ENCODE measurements around the gene ZNF784. TPM values are rescaled to one million over a fixed set of nuclear protein-coding genes. Genes with fewer than 3 reads are reported as not detected.
A peak's percentile ranks its signal among the peaks of the same experiment; 100 is the strongest.

The ZNF784 gene
- total and polyA plus RNA-seq, 9 of the 15 experiments (the other 6 are each of a cell fraction or from before 2014, with no cell fraction given) = 0.14 to 6.1 (median 2.1) TPM

- ATAC-seq = peak; percentile 32
- 79% methylated on average over 5 of the region's 6 CpGs for WGBS (ENCODE audit: insufficient coverage, low coverage, missing lambda C conversion rate)
- Histone ChIP-seq H3K9me1 (ENCODE audit: control insufficient read depth, insufficient read depth, low read length) (no peaks in the 10 kb centered on the region), H3K4me3 (no peak overlapping the region), H3K27ac (ENCODE audit: extremely low read depth, low read depth, low read length) (peak overlapping the region; percentile 74; the same call in 2 of the 3 replicates), H2AFZ (ENCODE audit: low read depth, low read length) (no peak overlapping the region), H4K20me1 (replicated peaks; ENCODE audit: control insufficient read depth, insufficient read depth, low read length) (no peaks in the 10 kb centered on the region), H3K9me3 (replicated peaks; ENCODE audit: control insufficient read depth, insufficient read depth, low read depth, low read length) (no peaks in the 10 kb centered on the region), H3K4me1 (replicated peaks in 1 of 2; ENCODE audit: control insufficient read depth in 2 of 2, insufficient read depth in 2 of 2, low read length in 2 of 2) (peaks cover 36 to 59% of the 10 kb centered on the region in 2 experiments), H3K79me2 (ENCODE audit: control insufficient read depth, insufficient read depth, low read length) (peaks cover 78% of the 10 kb centered on the region), H3K36me3 (ENCODE audit: control insufficient read depth, insufficient read depth, low read length) (peaks cover 14% of the 10 kb centered on the region; the same call in 2 of the 3 replicates), H3K9ac (ENCODE audit: insufficient read depth in 1 of 2, low read depth in 2 of 2, low read length in 2 of 2) (no peak overlapping the region), H3K4me2 (ENCODE audit: insufficient read depth, low read length) (no peak overlapping the region), H3K27me3 (ENCODE audit: control insufficient read depth in 2 of 2, insufficient read depth in 2 of 2, low read length in 2 of 2) (no peaks in the 10 kb centered on the region)
- no TSS peak for BruUV-seq (replicated peaks)
- POLR2A ChIA-PET = interaction anchor here (0.6 kb wide), 1 partner anchor 300 kb away, joined by 3 read pairs; no protein-coding TSS in a partner anchor
- peak in 2 of 4 experiments; percentile 36 to 78 for DNase-seq (ENCODE audit: extremely low read depth in 1 of 4, low spot score in 3 of 4)
- CTCF ChIA-PET (ENCODE audit: low intra/inter-chr PET ratio) = interaction anchor here (0.7 kb wide), 1 partner anchor 122 kb away, joined by 4 read pairs; no protein-coding TSS in a partner anchor
- in situ Hi-C loops (cut with MboI) (loop anchor here (5.0 to 25.0 kb wide), 4 partner anchors 173 to 764 kb away; partner anchors contain the start of genes FCAR, TNNT1 and ZSCAN5A), intact Hi-C loops (cut with micrococcal nuclease) (loop anchor here (10.0 kb wide), 1 partner anchor 494 kb away; the partner anchor contains the start of gene TNNT1)
- FAIRE-seq = peak; percentile 71
- no peak for TF ChIP-seq SLC30A9 (CRISPR knock-in tag; IDR thresholded peaks at IDR 0.05)
- TF ChIP-seq TCF7L2 (IDR thresholded peaks at IDR 0.05; ENCODE audit: low read depth, low read length) = no peak
- TF ChIP-seq GATA2 (CRISPR knock-in tag; IDR thresholded peaks at IDR 0.05) = no peak
- no peak for TF ChIP-seq HMG20A (CRISPR knock-in tag; conservative IDR thresholded peaks at IDR 0.05)
- TF ChIP-seq, protein P1, sequence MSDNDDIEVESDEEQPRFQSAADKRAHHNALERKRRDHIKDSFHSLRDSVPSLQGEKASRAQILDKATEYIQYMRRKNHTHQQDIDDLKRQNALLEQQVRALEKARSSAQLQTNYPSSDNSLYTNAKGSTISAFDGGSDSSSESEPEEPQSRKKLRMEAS (CRISPR knock-in tag; IDR thresholded peaks at IDR 0.05) = no peak
- TF ChIP-seq FOXP1 (CRISPR knock-in tag; IDR thresholded peaks at IDR 0.05) = no peak
- no peak for TF ChIP-seq BRCA1 (IDR thresholded peaks at IDR 0.05)
- TF ChIP-seq BRCA1 (CRISPR knock-in tag; IDR thresholded peaks at IDR 0.05) = no peak
- no peak for TF ChIP-seq MTA1 (IDR thresholded peaks at IDR 0.05; ENCODE audit: borderline replicate concordance)
- TF ChIP-seq PTRF (tag; IDR thresholded peaks at IDR 0.05) = no peak
- TF ChIP-seq HCFC1 (IDR thresholded peaks at IDR 0.05; ENCODE audit: low read depth, low read length) = peak; percentile 57
- no peak for TF ChIP-seq ZNF23 (CRISPR knock-in tag; IDR thresholded peaks at IDR 0.05)
- TF ChIP-seq ERF (CRISPR knock-in tag; IDR thresholded peaks at IDR 0.05) = 0 out of 2 replicates have a peak, but pooled peaks have one; percentile 50
- TF ChIP-seq BACH1 (tag; IDR thresholded peaks at IDR 0.05) = no peak
- no peak for TF ChIP-seq SRSF1 (IDR thresholded peaks at IDR 0.05; ENCODE audit: low read depth, low read length)
- 0 out of 2 replicates have a peak, but pooled peaks have one; percentile 33 for TF ChIP-seq ZNF644 (tag; IDR thresholded peaks at IDR 0.05; ENCODE audit: low read depth)
- TF ChIP-seq ZNF143 (CRISPR knock-in tag; IDR thresholded peaks at IDR 0.05) = no peak
- no peak for TF ChIP-seq PTTG1 (tag; IDR thresholded peaks at IDR 0.05; ENCODE audit: low read depth)
- 0 out of 4 replicates have a peak, but pooled peaks of 1 of the 2 experiments have one; percentile 35 for TF ChIP-seq RCOR1 (IDR thresholded peaks at IDR 0.05; ENCODE audit: borderline replicate concordance in 1 of 2, low read depth in 2 of 2, low read length in 2 of 2)
- TF ChIP-seq CBFA2T3 (IDR thresholded peaks at IDR 0.05) = no peak
- TF ChIP-seq, protein P2, sequence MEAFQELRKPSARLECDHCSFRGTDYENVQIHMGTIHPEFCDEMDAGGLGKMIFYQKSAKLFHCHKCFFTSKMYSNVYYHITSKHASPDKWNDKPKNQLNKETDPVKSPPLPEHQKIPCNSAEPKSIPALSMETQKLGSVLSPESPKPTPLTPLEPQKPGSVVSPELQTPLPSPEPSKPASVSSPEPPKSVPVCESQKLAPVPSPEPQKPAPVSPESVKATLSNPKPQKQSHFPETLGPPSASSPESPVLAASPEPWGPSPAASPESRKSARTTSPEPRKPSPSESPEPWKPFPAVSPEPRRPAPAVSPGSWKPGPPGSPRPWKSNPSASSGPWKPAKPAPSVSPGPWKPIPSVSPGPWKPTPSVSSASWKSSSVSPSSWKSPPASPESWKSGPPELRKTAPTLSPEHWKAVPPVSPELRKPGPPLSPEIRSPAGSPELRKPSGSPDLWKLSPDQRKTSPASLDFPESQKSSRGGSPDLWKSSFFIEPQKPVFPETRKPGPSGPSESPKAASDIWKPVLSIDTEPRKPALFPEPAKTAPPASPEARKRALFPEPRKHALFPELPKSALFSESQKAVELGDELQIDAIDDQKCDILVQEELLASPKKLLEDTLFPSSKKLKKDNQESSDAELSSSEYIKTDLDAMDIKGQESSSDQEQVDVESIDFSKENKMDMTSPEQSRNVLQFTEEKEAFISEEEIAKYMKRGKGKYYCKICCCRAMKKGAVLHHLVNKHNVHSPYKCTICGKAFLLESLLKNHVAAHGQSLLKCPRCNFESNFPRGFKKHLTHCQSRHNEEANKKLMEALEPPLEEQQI (IDR thresholded peaks at IDR 0.05) = peak; percentile 80
These were observed 14.5 kb upstream of the ZNF784 start for GRCh38 chr19:55638864-55639359.

Data from K562 (cell line).